IPS-NIHi7 (cell line): Measurements from ENCODE around the gene EIF4EBP2.
A peak's percentile ranks its signal among the peaks of the same experiment; 100 is the strongest.

Source experiments
- DNase-seq: peaks from one replicate; pipeline ENCODE4 v3.0.0; 2012; ENCODE audit warnings: mixed read lengths; ENCODE audit errors: extremely low spot score

EIF4EBP2 gene

GRCh38 chr10:70459774-70460490 is 56.0 kb downstream of the EIF4EBP2 start:
- no peak for DNase-seq

GRCh38 chr10:70461397-70462348 is 57.7 kb downstream of the EIF4EBP2 start:
- DNase-seq: peak; percentile 77

GRCh38 chr10:70462349-70462984 is 58.5 kb downstream of the EIF4EBP2 start:
- DNase-seq: no peak

- DNase-seq: no peak
Measured at GRCh38 chr10:70465278-70465677, 61.3 kb downstream of the EIF4EBP2 start.

- no peak for DNase-seq
Measured at GRCh38 chr10:70465832-70466231, 61.9 kb downstream of the EIF4EBP2 start.

GRCh38 chr10:70466951-70467350 is 63.0 kb downstream of the EIF4EBP2 start:
- no peak for DNase-seq

- DNase-seq: no peak
Measured at GRCh38 chr10:70472799-70473454, 69.0 kb downstream of the EIF4EBP2 start.

- no peak for DNase-seq
Measured at GRCh38 chr10:70474780-70475179, 70.8 kb downstream of the EIF4EBP2 start.

- DNase-seq: no peak
Measured at GRCh38 chr10:70475661-70476060, 71.7 kb downstream of the EIF4EBP2 start.

- no peak for DNase-seq
Measured at GRCh38 chr10:70476249-70477035, 72.5 kb downstream of the EIF4EBP2 start.

GRCh38 chr10:70477661-70478162 is 73.8 kb downstream of the EIF4EBP2 start:
- DNase-seq: no peak
